ENCODE results near the gene LMOD1. TPM values are rescaled to one million over a fixed set of nuclear protein-coding genes. Genes with fewer than 3 reads are reported as not detected.
"Not testable (repeated sequence)": the region's sequence is repeated elsewhere in the genome, so short reads cannot be mapped to it uniquely, and the experiment has no call there.

The LMOD1 gene
- total RNA-seq, 1 experiment from 2014 or later: 0.10 TPM

GRCh38 chr1:201870397-201870796, 76.0 kb downstream of the LMOD1 start:
- no peak for DNase-seq (ENCODE audit: low spot score)

GRCh38 chr1:201861448-201861847, 84.9 kb downstream of the LMOD1 start:
- DNase-seq (ENCODE audit: low spot score): no peak

GRCh38 chr1:201859424-201859823, 86.9 kb downstream of the LMOD1 start:
- no peak for DNase-seq (ENCODE audit: low spot score)

- DNase-seq (ENCODE audit: low spot score): not testable (repeated sequence)
Observed at GRCh38 chr1:201856722-201857121, 89.6 kb downstream of the LMOD1 start.

- DNase-seq (ENCODE audit: low spot score): no peak
Observed at GRCh38 chr1:201851949-201852348, 94.4 kb downstream of the LMOD1 start.

- no peak for DNase-seq (ENCODE audit: low spot score)
Observed at GRCh38 chr1:201850053-201850397, 96.3 kb downstream of the LMOD1 start.

- no peak for DNase-seq (ENCODE audit: low spot score)
Observed at GRCh38 chr1:201849372-201850052, 96.8 kb downstream of the LMOD1 start.

GRCh38 chr1:201848230-201848629, 98.1 kb downstream of the LMOD1 start:
- no peak for DNase-seq (ENCODE audit: low spot score)

GRCh38 chr1:201847150-201847549, 99.2 kb downstream of the LMOD1 start:
- no peak for DNase-seq (ENCODE audit: low spot score)

Other genes starting within 250 kb of the LMOD1 start
- gene IPO9, start 117.4 kb downstream of the LMOD1 start, total RNA-seq (2014; rRNA removed; shearing (Covaris generic)): 18.0 and 24.8 TPM in 2 replicates
- gene SHISA4, start 57.6 kb downstream of the LMOD1 start, total RNA-seq (2014; rRNA removed; shearing (Covaris generic)): 46.3 and 56.1 TPM in 2 replicates
- 132 and 143 TPM in 2 replicates for gene TIMM17A, start 9.0 kb upstream of the LMOD1 start, total RNA-seq (2014; rRNA removed; shearing (Covaris generic))
- gene RNPEP, start 36.1 kb upstream of the LMOD1 start, total RNA-seq (2014; rRNA removed; shearing (Covaris generic)): 86.4 and 89.6 TPM in 2 replicates
- 1.9 and 4.5 TPM in 2 replicates for gene ELF3, start 64.0 kb upstream of the LMOD1 start, total RNA-seq (2014; rRNA removed; shearing (Covaris generic))
- 0.02 TPM in 1 of 2 replicates, not detected in the other for gene GPR37L1, start 176.4 kb upstream of the LMOD1 start, total RNA-seq (2014; rRNA removed; shearing (Covaris generic))
- gene ARL8A, start 198.2 kb upstream of the LMOD1 start, total RNA-seq (2014; rRNA removed; shearing (Covaris generic)): 19.4 and 21.6 TPM in 2 replicates
- gene PTPN7, start 214.1 kb upstream of the LMOD1 start, total RNA-seq (2014; rRNA removed; shearing (Covaris generic)): 0.12 TPM in 2 replicates
- 0.29 TPM in 1 of 2 replicates, not detected in the other for gene LGR6, start 247.3 kb upstream of the LMOD1 start, total RNA-seq (2014; rRNA removed; shearing (Covaris generic))

All from H4 (cell line).